Cardiac septum (tissue), 1 donor: ENCODE measurements around the gene TMEM182. TPM values are rescaled to one million over a fixed set of nuclear protein-coding genes. Genes with fewer than 3 reads are reported as not detected.
A peak's percentile ranks its signal among the peaks of the same experiment; 100 is the strongest.

Experiments
- DNase-seq: peaks from one replicate; pipeline ENCODE4 v3.0.0-alpha.2; 2020; ENCODE audit warnings: low spot score
- intact Hi-C: fragments of 100-400 bp; cut with DNase I; formaldehyde crosslinking; loops from one replicate; pipeline ENCODE4 v1.14.0; 2022
- long read RNA-seq: library from polyadenylated mRNA; unstranded; transcript quantifications from one replicate; pipeline ENCODE4 v2.0.0, GENCODE V29; 2021
- total RNA-seq: library from RNA; stranded (reverse); fragmentation: NEBNext Ultra II Directional; extraction: Animal tissue kit (Norgen Biotek cat#: 25700); gene quantifications from one replicate; pipeline ENCODE4 v1.2.1, GENCODE V29; 2021
- donor health status: DM: no; HTN: no; CAD: no.

The TMEM182 gene, protein sequence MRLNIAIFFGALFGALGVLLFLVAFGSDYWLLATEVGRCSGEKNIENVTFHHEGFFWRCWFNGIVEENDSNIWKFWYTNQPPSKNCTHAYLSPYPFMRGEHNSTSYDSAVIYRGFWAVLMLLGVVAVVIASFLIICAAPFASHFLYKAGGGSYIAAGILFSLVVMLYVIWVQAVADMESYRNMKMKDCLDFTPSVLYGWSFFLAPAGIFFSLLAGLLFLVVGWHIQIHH
- 135 TPM for total RNA-seq
- long read RNA-seq, transcript TMEM182-203 (5 exons, 3,593 nt), result major isoform, 95 of 140 reads
- long read RNA-seq, partial matches to known transcripts, result 19 of 140 reads
- long read RNA-seq, other reads (novel, unspliced or antisense), result 22 of 140 reads

DNA sequence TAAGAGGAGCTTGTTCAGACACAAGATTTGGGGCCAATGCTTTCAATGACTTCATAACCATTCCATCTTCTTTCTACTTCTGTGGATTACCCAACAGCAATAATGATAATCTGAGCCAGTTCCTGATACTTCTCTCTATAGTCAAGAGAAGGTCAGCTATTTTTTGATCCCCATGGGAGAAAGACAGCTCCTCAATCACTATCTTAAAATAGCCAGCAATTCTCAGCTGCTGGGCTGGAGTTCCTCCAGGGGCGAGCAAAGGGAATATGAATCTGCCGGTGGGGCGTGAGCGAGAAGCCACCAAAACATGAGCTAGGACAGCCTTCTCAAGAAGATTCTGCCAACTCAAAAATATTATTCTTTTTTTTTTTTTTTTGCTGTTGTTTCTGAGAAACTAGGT lies at the start of gene TMEM182:
Gene TMEM182, plus strand, starts transcription at position 269 of the 400 bp plus-strand sequence. CDS start 187 bp downstream, outside the sequence.
- intact Hi-C loops, result no loop called here
- DNase-seq, result peak; percentile 79

DNA sequence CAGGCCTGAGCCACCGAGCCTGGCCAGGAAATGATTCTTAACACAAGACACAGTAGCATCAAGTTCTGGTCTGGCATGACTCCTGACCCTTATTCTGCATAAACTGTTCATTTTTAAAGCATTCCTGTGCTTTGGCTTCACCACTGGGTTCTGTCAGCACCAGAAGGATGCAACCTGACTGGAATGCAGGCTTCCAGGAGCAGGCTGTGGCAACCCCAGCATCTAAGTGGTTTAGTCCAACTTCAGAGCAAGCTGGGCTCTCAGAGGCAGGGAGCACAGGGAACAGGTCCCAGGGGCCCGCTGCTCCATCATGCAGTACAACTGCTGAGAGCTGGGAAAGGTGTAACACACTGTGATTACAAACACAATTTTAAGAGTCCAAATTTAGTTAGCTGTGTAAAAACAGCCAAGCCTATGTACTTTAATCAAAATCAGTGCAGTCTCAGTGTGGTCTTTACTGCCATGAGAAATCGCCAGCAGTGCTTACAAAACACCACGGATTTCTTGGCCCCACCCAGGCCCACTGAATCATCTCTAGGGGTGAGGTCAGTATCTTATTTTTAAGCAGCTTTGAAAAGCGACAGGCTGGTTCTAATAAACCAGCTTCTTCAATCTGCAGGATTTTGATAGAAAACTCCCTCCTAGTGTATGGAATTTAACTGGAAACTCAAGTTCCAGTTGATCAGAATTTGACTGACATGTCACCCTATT lies 44.4 kb upstream of the TMEM182 start:
- DNase-seq, result no peak
- intact Hi-C loops, result no loop called here

DNA sequence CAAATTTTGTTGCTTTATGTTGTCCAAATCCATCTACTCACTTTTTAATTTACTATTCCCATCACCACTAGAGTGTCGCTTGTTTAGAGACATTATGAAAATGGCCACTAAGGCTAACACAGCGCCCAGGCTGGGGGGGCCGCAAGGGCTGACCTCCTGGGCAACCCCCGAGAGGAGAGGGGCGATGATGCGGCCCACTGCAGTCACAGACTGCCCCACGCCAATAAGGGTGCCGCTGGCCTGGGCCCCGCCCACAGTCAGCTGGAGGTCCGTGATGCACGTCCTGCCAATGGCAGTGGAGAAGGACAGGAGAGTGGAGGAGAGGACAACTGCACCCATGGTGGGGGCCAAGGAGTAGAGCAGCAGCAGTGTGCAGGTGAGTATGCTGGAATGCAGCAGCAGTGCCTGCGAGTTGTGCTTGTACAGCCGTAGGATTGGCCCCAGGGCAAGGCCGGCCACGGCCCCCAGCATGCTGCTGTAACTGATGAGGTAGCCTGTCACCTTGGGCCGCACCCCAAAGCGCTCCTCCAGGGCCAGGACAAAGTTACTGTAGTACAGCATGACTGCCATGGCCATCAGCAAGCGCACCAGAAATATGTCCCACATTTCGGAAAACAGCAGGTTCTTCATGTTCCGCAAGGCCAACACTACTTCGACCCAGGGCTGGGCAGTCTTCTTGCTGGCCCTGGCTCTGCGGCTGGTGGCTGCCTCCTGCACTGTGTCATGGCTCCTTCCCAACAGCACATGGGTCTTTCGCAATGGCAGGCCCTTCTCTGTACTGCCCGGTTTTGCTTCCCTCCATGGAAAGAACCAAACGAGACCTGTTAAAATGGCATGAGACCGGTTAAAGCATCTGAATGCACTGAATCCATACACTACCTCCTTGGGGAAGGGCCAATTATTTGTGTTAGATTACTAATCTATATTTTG lies 43.2 kb upstream of the TMEM182 start:
- DNase-seq, result no peak
- intact Hi-C loops, result no loop called here

DNA sequence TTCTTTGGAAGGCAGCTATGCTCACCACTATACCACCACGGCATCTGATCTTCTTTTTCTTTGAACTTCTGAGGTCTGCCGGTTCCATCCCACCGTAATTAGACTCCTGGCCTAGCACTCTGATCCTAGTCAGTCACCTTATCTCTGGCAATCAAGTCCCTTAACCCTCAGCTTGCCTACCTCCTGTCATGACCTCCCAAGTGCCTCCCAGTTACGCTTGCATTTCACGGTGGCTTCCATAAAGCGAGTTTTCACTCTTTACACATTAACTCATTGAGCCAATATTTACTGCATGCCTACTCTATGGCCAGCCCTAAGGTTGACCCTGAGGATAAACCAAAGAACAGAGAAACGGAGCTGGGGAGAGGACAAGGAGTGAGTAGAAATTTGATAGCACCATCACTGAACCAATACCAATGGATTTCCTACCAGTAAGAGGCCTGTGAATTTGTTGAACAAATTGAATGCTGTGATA lies 37.8 kb upstream of the TMEM182 start:
- intact Hi-C loops, result no loop called here

DNA sequence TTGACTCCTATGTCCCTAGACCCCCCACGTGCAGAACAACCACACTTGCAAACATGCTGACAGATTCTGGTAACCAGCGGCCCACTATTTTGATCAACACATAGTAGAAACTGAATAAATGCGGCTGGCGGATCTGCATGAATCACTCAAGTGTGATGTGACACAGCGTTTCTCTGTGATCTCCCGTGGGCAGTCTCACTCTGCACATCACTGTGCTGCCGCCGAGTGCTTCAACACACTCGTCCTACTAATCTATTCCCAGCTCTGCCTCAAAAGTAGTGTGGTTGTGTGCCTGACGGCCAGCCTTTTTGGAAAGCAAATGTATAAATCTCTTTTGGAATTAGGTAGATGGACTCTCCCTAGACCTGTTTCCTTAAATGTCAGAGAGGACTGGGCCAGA lies 37.3 kb upstream of the TMEM182 start:
- DNase-seq, result no peak
- intact Hi-C loops, result no loop called here

More for the DNA sequence above, 37.8 kb upstream of the TMEM182 start:
- no peak for DNase-seq

DNA sequence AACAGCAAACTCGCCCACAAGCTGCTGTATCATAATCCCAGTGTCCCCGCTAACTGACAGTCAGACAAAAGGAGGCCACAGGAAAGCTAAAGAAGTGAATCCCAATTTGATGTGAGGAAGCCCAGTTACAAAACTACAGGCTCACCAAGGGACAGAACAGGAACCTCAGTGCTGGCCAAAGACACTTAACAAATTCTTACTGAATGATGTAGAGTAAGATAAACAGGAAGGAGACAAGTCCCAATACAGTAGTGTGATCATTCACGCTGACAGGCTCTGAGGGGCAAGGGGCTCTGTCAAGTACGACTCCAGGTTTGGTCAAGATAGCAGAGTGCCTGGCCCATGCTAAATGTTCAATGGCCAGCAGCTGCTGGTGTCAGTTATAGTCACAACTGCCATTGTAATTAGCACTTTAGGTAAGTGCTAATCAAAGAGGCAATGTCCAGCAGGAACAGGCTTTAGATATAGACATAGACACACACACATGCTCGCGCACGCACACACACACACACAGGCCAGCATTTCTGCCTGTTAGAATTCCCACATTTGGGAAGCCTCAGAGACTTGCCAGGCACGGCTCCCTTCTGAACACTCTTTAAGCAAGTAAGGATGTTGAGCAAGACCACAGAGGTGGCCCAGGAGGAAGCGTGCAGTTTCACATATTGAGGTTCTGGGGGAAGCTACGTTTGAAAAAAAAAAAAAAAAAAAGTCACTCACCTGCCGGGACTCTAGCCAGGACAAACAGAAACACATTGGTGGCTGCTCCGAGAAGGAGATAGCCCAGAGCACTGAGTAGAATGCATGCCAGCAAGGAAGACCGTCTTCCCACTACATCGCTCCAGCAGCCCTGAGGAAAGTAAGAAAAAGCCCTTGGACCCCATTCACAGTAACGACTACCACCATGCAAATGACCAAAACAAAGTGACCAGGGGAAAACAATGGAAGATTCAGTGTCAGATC lies 35.4 kb upstream of the TMEM182 start:
- intact Hi-C loops, result no loop called here
- no peak for DNase-seq

DNA sequence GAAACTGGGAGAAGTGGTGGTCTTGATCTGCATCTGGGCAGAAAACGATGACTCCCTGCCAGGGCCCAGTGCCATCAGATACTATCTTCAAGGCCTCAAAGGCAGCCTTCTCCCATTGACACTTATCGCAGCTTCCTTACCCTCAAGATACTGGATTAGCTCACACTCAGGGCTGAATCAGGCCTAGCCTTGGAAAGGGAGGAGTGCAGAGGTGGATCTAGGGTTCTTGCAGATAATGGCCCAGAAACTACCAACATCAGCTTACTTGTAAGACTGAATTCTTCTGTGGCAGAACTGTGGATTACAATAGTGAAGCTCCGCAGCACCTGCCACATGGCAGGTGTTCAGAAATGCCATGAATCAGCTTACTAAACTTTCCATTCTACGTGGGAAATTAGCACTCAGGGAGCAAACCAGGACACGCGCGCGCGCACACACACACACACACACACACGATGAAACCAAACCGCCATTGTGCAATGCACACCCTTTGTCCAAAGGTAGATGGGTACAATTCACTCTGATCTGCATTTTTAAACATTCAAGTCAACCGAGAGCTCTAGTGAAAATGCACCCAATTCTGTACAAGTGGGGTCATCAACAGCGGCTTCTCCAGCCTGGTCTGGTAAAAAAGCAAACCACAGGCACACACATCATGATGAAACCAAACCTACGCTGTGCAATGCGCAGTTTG lies 26.3 kb upstream of the TMEM182 start:
- no peak for DNase-seq

DNA sequence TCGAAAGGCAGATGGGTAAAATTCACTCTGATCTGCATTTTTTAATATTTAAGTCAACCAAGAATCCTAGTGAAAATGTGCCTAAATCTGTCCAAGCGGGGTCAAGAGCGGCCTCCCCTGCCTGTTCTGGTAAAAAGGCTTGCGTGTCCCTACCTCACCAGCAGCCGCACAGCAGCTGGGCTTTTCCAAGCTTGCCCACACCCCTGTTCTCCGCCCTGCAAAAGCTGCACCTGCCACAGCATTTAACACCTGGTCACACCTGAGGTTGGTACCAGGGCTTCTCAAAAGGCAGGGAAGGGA lies 25.8 kb upstream of the TMEM182 start:
- intact Hi-C loops, result no loop called here
- DNase-seq, result no peak

More for the DNA sequence above, 26.3 kb upstream of the TMEM182 start:
- intact Hi-C loops, result no loop called here

DNA sequence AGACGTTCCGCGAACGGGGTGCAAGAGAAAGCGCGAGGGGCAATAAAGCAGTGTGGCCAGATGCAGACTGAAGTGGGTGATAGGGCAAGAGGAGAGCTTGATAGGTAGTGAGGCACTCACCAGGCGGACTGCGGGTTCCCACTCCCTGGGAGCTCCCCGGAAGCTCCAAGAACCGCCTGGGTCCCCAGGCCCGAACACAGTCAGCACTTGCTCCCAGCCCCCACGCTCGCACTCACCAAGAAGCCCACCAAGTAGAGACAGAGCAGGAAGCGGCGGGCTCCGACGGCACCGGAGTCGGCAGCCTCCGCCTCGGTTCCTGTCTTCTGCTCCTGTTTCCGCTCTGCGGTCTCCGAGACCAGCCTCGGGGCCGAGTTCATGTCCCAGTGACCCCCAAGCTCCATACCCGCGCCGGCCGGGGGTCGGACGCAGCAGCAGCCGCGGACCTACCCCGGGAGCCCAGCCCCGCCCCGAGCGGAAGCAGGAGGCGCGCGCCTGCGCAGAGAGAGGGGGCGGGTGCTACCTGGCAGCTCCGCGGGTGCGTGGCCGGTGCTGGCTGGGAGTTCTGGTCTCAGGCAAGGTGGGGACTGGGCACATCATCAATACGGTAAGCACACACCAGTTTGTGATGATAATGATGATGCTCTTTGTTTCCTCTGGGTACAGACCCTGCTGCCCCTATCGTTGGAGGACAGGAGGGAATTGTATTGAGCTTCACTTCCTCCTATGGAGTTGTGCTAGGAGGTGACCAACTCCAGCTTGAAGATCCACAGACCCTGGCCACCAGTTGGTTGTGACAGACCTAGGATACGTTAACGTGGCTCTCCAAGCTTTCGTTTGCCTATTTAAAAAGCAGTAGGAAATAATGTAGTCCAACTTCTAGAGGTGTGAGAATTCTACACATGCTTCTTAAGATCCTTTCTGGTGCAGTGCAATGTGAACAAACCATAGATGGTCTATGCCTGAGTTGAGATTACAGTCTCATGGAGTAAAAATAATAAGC lies 25.1 kb upstream of the TMEM182 start:
- intact Hi-C loops, result no loop called here
- DNase-seq, result peak; percentile 94

DNA sequence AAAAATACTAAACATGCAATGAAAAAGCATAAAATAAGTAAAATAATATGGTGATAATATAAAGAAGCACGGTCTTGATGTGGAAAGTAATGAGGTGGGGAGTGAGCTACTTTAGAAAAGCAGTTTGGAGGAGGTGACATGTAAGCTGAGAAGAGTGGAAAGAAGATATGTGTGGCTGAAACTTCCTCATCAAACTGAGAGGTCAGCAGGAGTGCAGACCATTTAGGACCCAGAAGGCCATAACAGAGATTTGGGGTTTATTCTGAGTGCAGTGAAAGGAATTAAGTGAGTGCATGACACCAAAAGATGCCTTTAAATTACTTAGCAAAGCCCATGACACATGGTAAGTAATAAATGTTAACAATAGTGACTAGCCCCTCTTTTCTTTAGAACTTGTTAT lies 24.4 kb upstream of the TMEM182 start:
- no peak for DNase-seq
- intact Hi-C loops, result no loop called here

DNA sequence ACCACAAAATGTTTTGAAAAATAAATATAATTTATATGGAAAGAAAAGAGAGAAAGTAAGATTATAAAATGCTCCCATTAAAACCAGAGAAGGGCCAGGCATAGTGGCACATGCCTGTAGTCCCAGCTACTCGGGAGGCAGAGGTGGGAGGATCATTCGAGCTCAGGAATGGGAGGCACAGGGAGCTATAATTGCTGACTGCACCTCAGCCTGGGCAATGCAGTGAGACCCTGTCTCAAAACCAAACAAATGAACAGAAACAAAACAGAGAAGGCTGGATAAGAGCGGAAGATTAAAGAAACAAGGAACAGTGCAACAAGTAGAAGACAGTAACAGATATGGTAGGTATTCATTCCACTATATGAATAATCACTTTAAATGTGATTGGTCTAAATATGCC lies 18.6 kb upstream of the TMEM182 start:
- DNase-seq, result no peak
- intact Hi-C loops, result no loop called here

DNA sequence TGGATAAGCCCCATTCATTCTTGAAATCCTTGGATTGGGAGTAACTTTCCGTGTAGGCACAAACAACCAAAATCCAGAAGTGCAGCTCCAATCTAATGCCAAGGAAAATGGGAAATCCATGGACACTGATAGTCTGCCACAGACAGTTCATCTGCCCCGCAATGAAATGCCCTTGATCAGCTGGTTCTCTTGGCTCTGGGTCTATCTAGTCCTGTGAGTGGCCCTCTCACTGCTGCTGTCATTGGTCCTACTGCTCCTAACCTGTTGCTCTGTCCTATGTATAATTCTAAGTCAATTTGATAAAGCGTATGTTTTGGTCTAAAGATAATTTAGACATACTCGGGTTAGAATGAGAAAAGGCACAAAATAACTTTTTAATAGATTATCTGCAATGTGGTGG lies 13.7 kb upstream of the TMEM182 start:
- intact Hi-C loops, result no loop called here
- DNase-seq, result no peak

DNA sequence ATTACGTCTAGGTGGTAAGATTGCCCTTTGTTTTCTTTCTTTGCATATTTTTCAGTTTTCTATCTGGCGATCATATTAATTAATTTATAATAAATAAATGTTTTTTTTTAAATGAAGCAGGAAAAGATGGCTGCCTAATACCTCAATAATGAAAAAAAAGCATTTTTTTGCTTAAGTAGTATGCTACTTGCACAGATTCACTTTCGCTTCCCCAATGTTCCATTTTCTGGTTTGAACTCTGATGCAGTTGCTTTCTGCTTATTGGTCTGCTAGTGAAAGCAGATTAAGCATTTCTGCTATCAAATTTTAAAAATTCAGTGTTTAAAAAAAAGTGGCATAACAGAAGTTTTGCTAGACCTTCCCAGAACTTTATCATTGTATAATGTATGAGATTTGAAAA lies 11.9 kb upstream of the TMEM182 start:
- intact Hi-C loops, result no loop called here

DNA sequence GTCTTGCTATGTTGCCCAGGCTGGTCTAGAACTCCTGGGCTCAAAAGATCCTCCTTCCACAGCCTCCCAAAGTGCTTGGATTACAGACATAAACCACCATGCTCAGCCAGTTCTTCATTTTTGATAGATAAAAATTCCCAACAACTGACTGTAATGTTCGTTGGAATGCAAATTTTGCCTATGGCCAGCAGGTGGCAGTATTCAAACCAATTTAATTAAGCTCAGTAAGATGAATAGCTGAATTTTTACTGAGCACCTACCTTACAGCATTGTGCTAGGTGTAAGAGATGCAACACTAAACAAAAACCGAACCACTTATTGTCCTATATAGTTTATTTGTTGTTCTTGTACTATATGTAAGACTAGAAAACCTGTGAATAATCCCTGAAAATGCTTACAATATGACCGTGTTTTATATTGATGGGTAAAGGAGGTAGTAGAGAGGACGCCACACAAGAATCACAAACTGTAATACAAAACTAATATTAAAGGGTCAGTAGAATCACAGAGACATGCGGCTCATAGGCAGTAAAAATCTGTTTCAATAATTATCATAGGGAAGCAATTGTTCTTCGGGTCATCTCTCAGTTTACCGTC lies 8.2 kb upstream of the TMEM182 start:
- intact Hi-C loops, result loop anchor here (2.0 kb wide), 1 partner anchor 53 kb away; no protein-coding TSS in a partner anchor
- no peak for DNase-seq

More for the DNA sequence above, 11.9 kb upstream of the TMEM182 start:
- DNase-seq, result no peak

DNA sequence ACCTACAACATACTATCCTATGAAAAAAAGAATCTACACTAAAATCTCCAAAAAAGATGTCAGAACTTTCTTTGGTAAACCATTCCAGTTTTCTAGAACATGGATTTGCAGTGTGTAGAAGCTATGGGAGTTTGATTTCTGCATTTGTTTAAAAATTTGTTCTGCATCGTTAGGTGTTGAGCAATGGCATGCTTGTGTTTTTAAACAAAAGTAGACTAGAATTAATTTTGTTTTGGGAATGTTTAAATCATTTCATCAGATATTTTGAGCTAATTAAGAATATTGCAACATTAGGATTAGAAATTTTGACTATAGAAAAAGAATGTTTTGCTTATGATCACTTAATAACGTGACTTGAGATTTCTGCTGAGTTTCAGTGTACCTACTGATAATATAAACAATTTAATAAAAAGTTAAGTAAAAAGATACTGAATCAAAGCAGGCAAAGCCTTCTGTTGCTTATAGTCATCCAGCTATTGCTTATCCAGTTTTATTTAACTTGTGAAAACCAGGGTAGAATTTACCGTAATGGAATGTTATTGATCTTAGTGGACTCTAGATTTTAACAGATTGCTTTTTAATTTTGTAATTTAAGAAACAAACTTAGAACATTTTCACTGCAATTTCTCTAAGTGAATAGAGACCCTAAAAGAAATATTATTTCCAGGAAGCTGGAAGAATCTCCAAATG lies 7.2 kb upstream of the TMEM182 start:
- intact Hi-C loops, result loop anchor here (2.0 kb wide), 1 partner anchor 52 kb away; no protein-coding TSS in a partner anchor
- no peak for DNase-seq

DNA sequence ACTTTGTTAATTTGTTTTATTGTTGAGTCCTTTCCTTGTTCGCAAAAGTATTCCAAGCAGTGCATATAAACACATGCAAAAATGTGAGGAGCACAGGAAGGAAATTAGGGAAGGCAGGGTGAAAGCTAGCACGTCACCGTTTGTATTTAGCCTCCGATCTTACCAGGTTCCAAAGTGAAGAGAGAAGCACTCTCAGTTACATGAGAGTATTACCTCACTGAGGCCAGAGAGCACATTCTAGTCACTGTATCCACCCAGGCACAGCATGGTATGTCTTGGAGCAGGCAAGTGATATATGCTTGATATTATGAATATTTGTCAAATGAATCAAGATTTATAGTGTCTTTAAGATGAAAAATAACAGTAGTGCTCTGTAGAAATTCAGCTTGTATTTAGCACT lies 6.5 kb upstream of the TMEM182 start:
- intact Hi-C loops, result loop anchor here (2.0 kb wide), 1 partner anchor 52 kb away; no protein-coding TSS in a partner anchor

More for the DNA sequence above, 6.5 kb upstream of the TMEM182 start:
- DNase-seq, result no peak
